ENCODE results near the gene TARS1.

The TARS1 gene

GRCh38 chr5:33491941-33492340, 51.2 kb downstream of the TARS1 start:
- no peak for TF ChIP-seq CTCF (IDR thresholded peaks at IDR 0.05; ENCODE audit: insufficient read depth, low read depth, low read length, missing control alignments)
- no peak for DNase-seq (ENCODE audit: low read depth)
- no peak overlapping the region for H3K4me3 ChIP-seq (ENCODE audit: low read length)

GRCh38 chr5:33494466-33494865, 53.7 kb downstream of the TARS1 start:
- no peak overlapping the region for H3K4me3 ChIP-seq (ENCODE audit: low read length)
- DNase-seq (ENCODE audit: low read depth), result no peak
- no peak for TF ChIP-seq CTCF (IDR thresholded peaks at IDR 0.05; ENCODE audit: insufficient read depth, low read depth, low read length, missing control alignments)

GRCh38 chr5:33501260-33501659, 60.5 kb downstream of the TARS1 start:
- DNase-seq (ENCODE audit: low read depth), result no peak
- H3K4me3 ChIP-seq (ENCODE audit: low read length), result no peak overlapping the region
- TF ChIP-seq CTCF (IDR thresholded peaks at IDR 0.05; ENCODE audit: insufficient read depth, low read depth, low read length, missing control alignments), result no peak

- no peak for DNase-seq (ENCODE audit: low read depth)
- no peak for TF ChIP-seq CTCF (IDR thresholded peaks at IDR 0.05; ENCODE audit: insufficient read depth, low read depth, low read length, missing control alignments)
- no peak overlapping the region for H3K4me3 ChIP-seq (ENCODE audit: low read length)
These were observed 61.1 kb downstream of the TARS1 start for GRCh38 chr5:33501899-33502298.

- no peak for DNase-seq (ENCODE audit: low read depth)
- no peak overlapping the region for H3K4me3 ChIP-seq (ENCODE audit: low read length)
- no peak for TF ChIP-seq CTCF (IDR thresholded peaks at IDR 0.05; ENCODE audit: insufficient read depth, low read depth, low read length, missing control alignments)
These were observed 63.8 kb downstream of the TARS1 start for GRCh38 chr5:33504570-33504969.

- DNase-seq (ENCODE audit: low read depth), result no peak
- no peak overlapping the region for H3K4me3 ChIP-seq (ENCODE audit: low read length)
- TF ChIP-seq CTCF (IDR thresholded peaks at IDR 0.05; ENCODE audit: insufficient read depth, low read depth, low read length, missing control alignments), result no peak
These were observed 66.7 kb downstream of the TARS1 start for GRCh38 chr5:33507426-33507825.

GRCh38 chr5:33509036-33509435, 68.3 kb downstream of the TARS1 start:
- no peak overlapping the region for H3K4me3 ChIP-seq (ENCODE audit: low read length)
- DNase-seq (ENCODE audit: low read depth), result no peak
- no peak for TF ChIP-seq CTCF (IDR thresholded peaks at IDR 0.05; ENCODE audit: insufficient read depth, low read depth, low read length, missing control alignments)

All from epithelial cell of esophagus (primary cell).